ENCODE results near the gene LIPG.

GRCh38 chr18:49584394-49584793, 22.5 kb downstream of the LIPG start:
- TF ChIP-seq EZH2phosphoT487 (conservative IDR thresholded peaks at IDR 0.05; ENCODE audit: low read length), result no peak
- no peak for TF ChIP-seq CTCF (IDR thresholded peaks at IDR 0.05; ENCODE audit: insufficient read depth, low read length, poor library complexity, severe bottlenecking)
